ENCODE data around the gene PHF5A. TPM values are rescaled to one million over a fixed set of nuclear protein-coding genes. Genes with fewer than 3 reads are reported as not detected.

The PHF5A gene
- total and polyA plus RNA-seq, 10 donors: 29.6 to 67.5 (median 37.4) TPM

GRCh38 chr22:41481925-41482318 is 13.4 kb upstream of the PHF5A start:
- TF ChIP-seq POLR2AphosphoS5 (IDR thresholded peaks at IDR 0.05) (no peak), POLR2A (IDR thresholded peaks at IDR 0.05) (no peak)
- TF ChIP-seq, protein P1, sequence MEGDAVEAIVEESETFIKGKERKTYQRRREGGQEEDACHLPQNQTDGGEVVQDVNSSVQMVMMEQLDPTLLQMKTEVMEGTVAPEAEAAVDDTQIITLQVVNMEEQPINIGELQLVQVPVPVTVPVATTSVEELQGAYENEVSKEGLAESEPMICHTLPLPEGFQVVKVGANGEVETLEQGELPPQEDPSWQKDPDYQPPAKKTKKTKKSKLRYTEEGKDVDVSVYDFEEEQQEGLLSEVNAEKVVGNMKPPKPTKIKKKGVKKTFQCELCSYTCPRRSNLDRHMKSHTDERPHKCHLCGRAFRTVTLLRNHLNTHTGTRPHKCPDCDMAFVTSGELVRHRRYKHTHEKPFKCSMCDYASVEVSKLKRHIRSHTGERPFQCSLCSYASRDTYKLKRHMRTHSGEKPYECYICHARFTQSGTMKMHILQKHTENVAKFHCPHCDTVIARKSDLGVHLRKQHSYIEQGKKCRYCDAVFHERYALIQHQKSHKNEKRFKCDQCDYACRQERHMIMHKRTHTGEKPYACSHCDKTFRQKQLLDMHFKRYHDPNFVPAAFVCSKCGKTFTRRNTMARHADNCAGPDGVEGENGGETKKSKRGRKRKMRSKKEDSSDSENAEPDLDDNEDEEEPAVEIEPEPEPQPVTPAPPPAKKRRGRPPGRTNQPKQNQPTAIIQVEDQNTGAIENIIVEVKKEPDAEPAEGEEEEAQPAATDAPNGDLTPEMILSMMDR (IDR thresholded peaks at IDR 0.05 in 8 of 11, conservative IDR thresholded peaks at IDR 0.05 in 3 of 11): no peak
- H3K4me1 ChIP-seq: peaks cover 34 to 99% (median 82%) of the 10 kb centered on the region in 6 donors
- no peak overlapping the region for H3K4me3 ChIP-seq
- 70 to 80% (median 73%) methylated on average over 4 to 5 of the region's 5 CpGs for WGBS, 5 donors
- intact Hi-C loops (cut with DNase I; ENCODE audit: low total_unique reads): no loop called here
- H3K9me3 ChIP-seq: no peaks in the 10 kb centered on the region
- peaks cover 0 to 14% (median 4%) of the 10 kb centered on the region in 6 donors for H3K36me3 ChIP-seq
- DNase-seq: no peak
- H3K27ac ChIP-seq: peak overlapping the region in 5 of 8 donors; percentile 18 to 84 (median 61)
- H3K27me3 ChIP-seq (replicated peaks in 1 of 7): no peaks in the 10 kb centered on the region

- peaks cover 35 to 100% (median 85%) of the 10 kb centered on the region in 6 donors for H3K4me1 ChIP-seq
- H3K9me3 ChIP-seq: no peaks in the 10 kb centered on the region
- intact Hi-C loops (cut with DNase I; ENCODE audit: low total_unique reads): no loop called here
- no peaks in the 10 kb centered on the region for H3K27me3 ChIP-seq (replicated peaks in 1 of 7)
- DNase-seq: no peak
- 78 to 91% (median 88%) methylated on average over 13 to 15 of the region's 15 CpGs for WGBS, 5 donors
- peaks cover 0 to 14% (median 4%) of the 10 kb centered on the region in 6 donors for H3K36me3 ChIP-seq
- TF ChIP-seq POLR2AphosphoS5 (IDR thresholded peaks at IDR 0.05): no peak
- TF ChIP-seq, protein P1 (IDR thresholded peaks at IDR 0.05 in 8 of 11, conservative IDR thresholded peaks at IDR 0.05 in 3 of 11): no peak
- peak overlapping the region in 5 of 8 donors; percentile 20 to 84 (median 61) for H3K27ac ChIP-seq
- no peak overlapping the region for H3K4me3 ChIP-seq
Measured at GRCh38 chr22:41481131-41481830, 12.8 kb upstream of the PHF5A start.

DNA sequence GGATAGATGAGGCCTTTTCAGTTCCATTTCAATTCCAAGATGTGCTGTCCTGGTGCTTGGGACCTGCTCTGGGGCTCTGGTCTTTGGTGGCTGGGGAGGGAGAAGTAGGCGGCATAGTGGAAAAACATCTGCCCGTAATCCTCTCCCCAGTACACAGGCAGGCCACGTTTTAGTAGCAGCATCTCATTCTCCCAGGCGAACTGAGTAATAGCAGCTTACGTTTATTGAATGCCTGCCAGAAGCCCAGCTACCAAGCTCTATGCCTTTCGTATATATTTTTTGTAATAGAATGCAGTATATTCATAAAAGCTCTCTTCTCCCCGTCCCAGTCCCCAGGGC is 11.9 kb upstream of the PHF5A start:
- DNase-seq: no peak
- TF ChIP-seq, protein P1 (IDR thresholded peaks at IDR 0.05 in 8 of 11, conservative IDR thresholded peaks at IDR 0.05 in 3 of 11): no peak
- TF ChIP-seq POLR2AphosphoS5 (IDR thresholded peaks at IDR 0.05) (no peak), POLR2A (IDR thresholded peaks at IDR 0.05) (no peak)
- peak overlapping the region in 6 of 8 donors; percentile 20 to 84 (median 57) for H3K27ac ChIP-seq
- no peaks in the 10 kb centered on the region for H3K9me3 ChIP-seq
- peaks cover 0 to 14% (median 4%) of the 10 kb centered on the region in 6 donors for H3K36me3 ChIP-seq
- peaks cover 35 to 100% (median 85%) of the 10 kb centered on the region in 6 donors for H3K4me1 ChIP-seq
- H3K27me3 ChIP-seq (replicated peaks in 1 of 7): no peaks in the 10 kb centered on the region
- 70 to 83% (median 78%) methylated on average over 7 of the region's 7 CpGs for WGBS, 5 donors
- intact Hi-C loops (cut with DNase I; ENCODE audit: low total_unique reads): no loop called here
- H3K4me3 ChIP-seq: no peak overlapping the region

- DNase-seq: no peak
- Histone ChIP-seq H3K4me3 (no peak overlapping the region), H3K27ac (peak overlapping the region in 6 of 8 donors; percentile 41 to 84 (median 57)), H3K4me1 (peaks cover 31 to 100% (median 83%) of the 10 kb centered on the region in 6 donors), H3K36me3 (peaks cover 0 to 14% (median 4%) of the 10 kb centered on the region in 6 donors), H3K27me3 (replicated peaks in 1 of 7) (no peaks in the 10 kb centered on the region), H3K9me3 (no peaks in the 10 kb centered on the region)
- intact Hi-C loops (cut with DNase I; ENCODE audit: low total_unique reads): no loop called here
- 79 to 92% (median 81%) methylated on average over 6 of the region's 6 CpGs for WGBS, 5 donors
- TF ChIP-seq, protein P1 (IDR thresholded peaks at IDR 0.05 in 8 of 11, conservative IDR thresholded peaks at IDR 0.05 in 3 of 11): no peak
- TF ChIP-seq POLR2A (IDR thresholded peaks at IDR 0.05): no peak
Measured at GRCh38 chr22:41479671-41480396, 11.3 kb upstream of the PHF5A start.

All from spleen (tissue), 11 donors.